DMS153 treated with DMSO at 0.1 percent for 48 hours (cell line): ENCODE data around the gene GPC5.
"Not testable (repeated sequence)": the region's sequence is repeated elsewhere in the genome, so short reads cannot be mapped to it uniquely, and the experiment has no call there.

ENCODE experiments used
- DNase-seq: peaks from one replicate; lab custom pipeline; 2025; ENCODE audit not compliant: unreplicated experiment; lab: John Stamatoyannopoulos, UW

The GPC5 gene

DNA sequence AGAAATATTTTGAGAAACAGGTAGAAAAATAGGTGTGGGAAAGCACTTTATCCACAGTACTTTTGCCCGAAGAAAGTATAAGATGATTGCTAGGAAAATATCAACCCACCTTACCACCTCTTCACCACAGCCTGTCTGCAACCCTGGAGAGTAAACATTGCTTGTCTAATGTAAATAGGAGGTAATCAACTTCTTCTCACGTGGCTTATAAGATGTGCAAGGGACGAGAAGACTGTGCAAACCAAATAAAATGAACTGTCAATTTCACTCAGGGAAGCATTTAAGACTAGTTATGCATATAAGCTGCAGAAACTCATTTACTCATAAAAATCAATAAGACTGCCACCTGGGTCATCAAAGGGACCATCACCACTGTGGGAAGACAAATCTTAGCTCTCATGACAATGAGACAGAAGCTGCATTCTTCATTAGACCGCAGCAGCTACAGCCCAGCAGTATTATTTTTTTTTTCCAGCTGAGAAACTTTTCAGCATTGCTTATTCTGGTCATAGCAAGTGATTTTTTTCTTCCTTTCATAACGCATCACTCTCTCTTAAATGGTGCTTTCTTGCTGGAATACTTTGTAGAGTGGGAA lies 1020.5 kb downstream of the GPC5 start:
- no peak for DNase-seq

DNA sequence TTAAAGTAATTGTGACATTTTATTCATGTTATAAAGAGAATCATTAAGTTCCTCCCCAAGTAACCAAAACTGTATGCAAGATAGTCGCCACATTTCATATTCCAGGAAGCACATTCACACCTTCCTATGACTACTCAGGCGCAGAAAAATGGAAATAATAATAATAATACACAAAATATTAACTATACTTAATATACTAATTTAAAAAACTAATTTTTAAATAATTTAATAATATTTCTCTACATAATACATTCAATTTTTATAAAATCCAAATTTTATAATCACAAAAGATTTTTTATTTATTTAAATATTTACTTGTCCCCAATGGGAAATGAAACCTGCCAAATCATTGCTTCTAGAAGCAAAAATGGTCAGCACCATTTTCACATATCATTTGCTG lies 1030.8 kb downstream of the GPC5 start:
- no peak for DNase-seq

GRCh38 chr13:92433386-92433785 lies 1035.0 kb downstream of the GPC5 start:
- no peak for DNase-seq

- no peak for DNase-seq
Measured at GRCh38 chr13:92433963-92434362, 1035.5 kb downstream of the GPC5 start.

DNA sequence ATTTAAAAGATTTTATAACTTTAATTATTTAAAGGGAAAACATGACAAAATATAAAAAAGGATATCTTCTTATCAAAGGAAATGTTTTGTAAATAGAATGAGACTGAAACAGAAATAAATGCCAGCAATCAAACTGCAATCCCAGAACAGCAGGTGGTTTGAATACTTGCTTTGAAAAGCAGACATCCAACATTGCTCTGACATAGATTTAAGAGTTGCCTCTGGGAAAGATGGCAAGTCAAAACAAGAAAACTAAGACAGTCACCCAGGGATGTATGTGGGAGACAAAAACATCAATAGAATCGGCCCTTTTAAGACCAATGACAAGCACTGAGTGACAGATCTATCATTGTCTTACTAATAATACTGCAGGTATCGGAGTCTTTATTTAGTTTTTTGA lies 1038.5 kb downstream of the GPC5 start:
- no peak for DNase-seq

- no peak for DNase-seq
Measured at GRCh38 chr13:92444244-92444643, 1045.8 kb downstream of the GPC5 start.

DNA sequence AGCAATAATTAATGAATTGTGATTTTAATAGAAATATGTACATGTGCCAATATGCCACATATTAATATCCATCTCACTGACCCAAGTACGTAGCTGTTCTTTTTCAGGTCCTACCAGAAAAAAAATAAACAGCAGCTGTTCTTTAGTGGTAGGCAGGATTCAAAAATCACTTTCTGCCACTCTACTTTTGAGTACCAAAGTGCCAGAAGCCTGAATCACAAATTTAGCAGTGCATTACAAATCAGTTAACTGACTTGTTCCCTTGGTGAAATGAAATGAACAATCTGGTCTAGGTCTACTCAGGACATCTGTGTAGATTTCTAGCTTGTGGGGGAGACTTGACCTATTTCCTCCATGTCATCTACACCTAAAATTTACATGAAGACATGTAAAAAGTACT lies 1052.6 kb downstream of the GPC5 start:
- DNase-seq = no peak

- DNase-seq = no peak
Measured at GRCh38 chr13:92452840-92453239, 1054.4 kb downstream of the GPC5 start.

GRCh38 chr13:92459306-92459705 lies 1060.9 kb downstream of the GPC5 start:
- DNase-seq = no peak

GRCh38 chr13:92460479-92460878 lies 1062.1 kb downstream of the GPC5 start:
- DNase-seq = no peak

DNA sequence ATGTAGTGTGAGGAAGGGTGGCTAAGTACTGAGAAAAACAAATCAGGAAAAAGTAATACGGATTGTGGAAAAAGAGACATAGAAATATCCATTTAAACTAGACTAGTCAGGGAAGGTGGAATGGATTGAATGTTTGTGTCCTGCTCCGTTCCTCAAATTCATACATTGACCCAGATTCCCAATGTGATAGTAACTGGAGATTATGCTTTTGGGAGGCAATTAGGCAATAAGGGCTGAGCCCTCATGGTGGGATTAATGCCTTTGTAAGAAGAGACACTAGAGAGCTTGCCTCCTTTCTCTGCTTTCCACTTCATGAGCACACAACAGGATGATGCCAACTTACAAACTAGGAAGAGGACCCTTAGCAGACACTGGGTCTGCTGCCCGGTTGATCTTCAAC lies 1063.0 kb downstream of the GPC5 start:
- no peak for DNase-seq

DNA sequence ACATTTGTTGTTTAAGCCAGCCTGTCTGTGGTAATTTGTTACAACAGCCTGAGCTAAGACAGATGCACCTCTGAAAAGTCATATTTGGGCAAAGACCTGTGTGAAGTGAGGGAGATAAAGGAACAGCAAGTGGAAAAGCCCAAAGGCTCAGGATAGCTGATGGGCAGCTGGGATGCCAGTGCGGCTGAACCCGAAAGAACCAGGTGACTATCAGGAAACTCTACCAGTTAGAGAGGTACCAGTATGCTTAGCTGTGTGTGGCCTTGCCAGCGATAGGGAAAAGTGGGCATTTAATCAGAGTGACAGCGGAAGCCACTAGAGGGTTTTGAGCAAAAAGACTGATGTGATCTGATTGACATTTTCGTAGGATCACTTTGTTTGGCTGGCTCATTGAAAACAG lies 1063.4 kb downstream of the GPC5 start:
- DNase-seq = no peak

- DNase-seq = peak; percentile 66
Measured at GRCh38 chr13:92463134-92463533, 1064.7 kb downstream of the GPC5 start.

- DNase-seq = no peak
Measured at GRCh38 chr13:92473765-92474475, 1075.5 kb downstream of the GPC5 start.

- DNase-seq = no peak
Measured at GRCh38 chr13:92480387-92480786, 1082.0 kb downstream of the GPC5 start.

DNA sequence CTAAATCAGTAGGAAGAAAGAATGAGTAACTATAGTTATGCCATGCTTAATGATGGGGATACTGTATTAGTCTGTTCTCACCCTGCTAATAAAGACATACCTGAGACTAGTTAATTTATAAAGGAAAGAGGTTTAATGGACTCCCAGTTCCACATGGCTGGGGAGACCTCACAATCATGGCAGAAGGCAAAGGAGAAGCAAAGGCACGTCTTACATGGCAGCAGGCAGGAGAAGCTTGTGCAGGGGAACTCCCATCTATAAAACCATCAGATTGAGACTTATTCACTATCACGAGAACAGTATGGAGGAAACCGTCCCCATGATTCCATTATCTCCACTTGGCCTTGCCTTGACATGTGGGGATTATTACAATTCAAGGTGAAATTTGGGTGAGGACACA lies 1084.4 kb downstream of the GPC5 start:
- not testable (repeated sequence) for DNase-seq

- no peak for DNase-seq
Measured at GRCh38 chr13:92483894-92484293, 1085.5 kb downstream of the GPC5 start.

- DNase-seq = no peak
Measured at GRCh38 chr13:92487238-92487637, 1088.8 kb downstream of the GPC5 start.

DNA sequence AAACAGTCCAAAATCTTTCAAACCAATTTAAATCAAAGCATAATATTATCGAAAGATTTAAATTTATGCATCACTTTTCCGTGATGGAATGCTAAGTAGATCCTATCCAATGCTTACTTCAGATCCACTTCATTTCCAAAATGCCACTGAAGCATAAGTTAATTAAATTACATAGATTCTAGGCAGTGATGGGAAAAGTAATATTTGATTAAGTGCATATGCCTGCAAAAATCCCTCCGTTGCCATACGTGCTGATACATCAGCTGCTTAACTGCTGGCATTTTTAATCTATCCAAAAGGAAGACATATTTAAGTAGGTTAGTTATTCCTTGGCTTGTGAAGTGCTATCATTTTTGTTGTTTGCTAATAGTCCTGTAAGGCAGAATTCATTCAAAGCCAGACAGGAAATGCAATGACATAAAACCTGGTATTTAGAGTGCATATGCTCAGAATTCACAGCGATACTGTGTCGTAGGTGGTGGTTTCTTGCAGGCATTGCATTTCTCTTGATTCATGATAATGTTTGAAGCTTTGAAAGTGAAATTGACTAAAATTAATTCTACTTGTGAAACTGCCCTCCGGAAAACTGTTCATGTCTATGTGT lies 1089.9 kb downstream of the GPC5 start:
- no peak for DNase-seq

DNA sequence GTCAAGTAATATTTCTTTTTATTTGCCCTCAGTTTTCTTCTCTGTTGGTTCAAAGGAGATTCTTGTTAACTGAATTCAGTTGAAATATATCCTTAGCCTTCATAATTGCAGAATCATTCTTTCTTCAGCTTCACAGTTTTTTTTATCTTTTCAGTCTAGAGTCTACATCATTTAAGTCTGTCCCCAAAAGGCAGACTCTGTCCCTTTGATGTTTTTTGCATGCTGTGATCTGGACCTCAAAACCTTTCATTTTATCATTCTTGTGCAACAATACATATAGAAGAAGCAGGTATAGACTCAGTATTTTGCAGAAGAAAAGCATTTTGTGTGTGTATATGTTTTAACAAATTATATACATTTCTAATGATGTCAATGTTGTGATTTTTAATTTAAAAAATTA lies 1093.4 kb downstream of the GPC5 start:
- DNase-seq = no peak

DNA sequence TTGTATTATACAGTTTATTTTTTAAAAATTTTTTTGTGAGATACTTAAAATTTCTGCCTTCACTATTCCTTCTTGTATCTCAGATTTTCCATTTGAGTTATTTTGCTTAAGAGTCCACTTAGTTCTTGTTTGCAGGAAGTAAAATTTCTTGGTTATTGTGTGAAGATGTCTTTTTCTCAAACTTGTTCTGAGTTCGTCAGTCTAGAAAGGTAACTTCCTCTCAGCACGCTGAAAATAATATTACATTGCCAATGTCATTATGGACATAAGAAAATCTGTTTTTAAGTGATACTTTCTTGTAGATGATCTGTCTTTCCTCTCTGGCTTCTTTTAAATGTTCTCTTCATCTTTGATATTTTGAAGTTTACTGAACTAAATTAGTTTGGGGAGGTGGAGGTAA lies 1096.5 kb downstream of the GPC5 start:
- DNase-seq = no peak

DNA sequence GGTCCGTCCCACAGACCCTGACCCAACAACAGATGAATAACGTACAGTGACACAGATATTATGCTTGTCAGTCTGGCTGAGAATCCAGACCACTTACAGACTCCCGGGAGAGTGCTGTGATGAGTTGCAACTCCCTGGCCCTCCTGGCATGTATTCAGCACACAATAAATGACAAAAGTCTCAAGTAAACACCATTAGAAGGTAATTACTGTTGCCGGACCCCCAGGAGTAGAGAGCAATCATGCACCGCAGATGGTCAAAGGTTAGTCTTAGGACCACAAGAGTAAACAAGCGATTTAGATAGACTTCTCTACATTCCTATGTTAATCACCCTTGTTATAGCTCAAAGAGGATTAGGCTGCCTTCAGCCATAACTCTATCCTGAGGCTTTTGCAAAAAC lies 1101.8 kb downstream of the GPC5 start:
- no peak for DNase-seq

- DNase-seq = no peak
Measured at GRCh38 chr13:92510416-92510815, 1112.0 kb downstream of the GPC5 start.
